Adipocyte (in vitro differentiated cells): ENCODE measurements around the gene SORCS3.

Experiments used
- DNase-seq: peaks from one replicate; pipeline ENCODE4 v3.0.0-alpha.2; 2015; ENCODE audit warnings: low read depth
- H3K27me3 ChIP-seq: replicated peaks from 2 replicates; pipeline ENCODE4 v1.7.0; 2013; ENCODE audit warnings: mild to moderate bottlenecking, low read length, moderate library complexity; ENCODE audit not compliant: control insufficient read depth, insufficient read depth
- H3K36me3 ChIP-seq: 2 replicates; pipeline ENCODE4 v1.7.0; 2013; ENCODE audit warnings: low read length, mild to moderate bottlenecking, moderate library complexity; ENCODE audit not compliant: control insufficient read depth, insufficient read depth, severe bottlenecking
- H3K4me1 ChIP-seq: 2 replicates; pipeline ENCODE4 v1.7.0; 2013; ENCODE audit warnings: mild to moderate bottlenecking, low read length, moderate library complexity; ENCODE audit not compliant: control insufficient read depth, insufficient read depth
- H3K4me3 ChIP-seq: 2 replicates; pipeline ENCODE4 v1.7.0; 2013; ENCODE audit warnings: mild to moderate bottlenecking, low read length, moderate library complexity
- H3K9ac ChIP-seq: 2 replicates; pipeline ENCODE4 v1.7.0; 2013; ENCODE audit warnings: mild to moderate bottlenecking, low read length, moderate library complexity
- H3K9me3 ChIP-seq: 2 replicates; pipeline ENCODE4 v1.7.0; 2013; ENCODE audit warnings: mild to moderate bottlenecking, low read length, moderate library complexity; ENCODE audit not compliant: control insufficient read depth

Gene SORCS3

GRCh38 chr10:104678658-104679057, 37.6 kb downstream of the SORCS3 start:
- peaks cover 2% of the 10 kb centered on the region for H3K9me3 ChIP-seq
- H3K27me3 ChIP-seq: peaks cover 6% of the 10 kb centered on the region
- DNase-seq: no peak
- H3K4me1 ChIP-seq: no peaks in the 10 kb centered on the region
- H3K9ac ChIP-seq: no peak overlapping the region
- no peak overlapping the region for H3K4me3 ChIP-seq
- no peaks in the 10 kb centered on the region for H3K36me3 ChIP-seq

GRCh38 chr10:104680467-104681401, 39.6 kb downstream of the SORCS3 start:
- peak overlapping the region; percentile 59 for H3K4me3 ChIP-seq
- peaks cover 6% of the 10 kb centered on the region for H3K27me3 ChIP-seq
- H3K9me3 ChIP-seq: no peaks in the 10 kb centered on the region
- H3K36me3 ChIP-seq: no peaks in the 10 kb centered on the region
- no peaks in the 10 kb centered on the region for H3K4me1 ChIP-seq
- DNase-seq: no peak
- H3K9ac ChIP-seq: no peak overlapping the region

- Histone ChIP-seq H3K9ac (no peak overlapping the region), H3K4me1 (no peaks in the 10 kb centered on the region), H3K27me3 (peaks cover 6% of the 10 kb centered on the region), H3K4me3 (no peak overlapping the region), H3K36me3 (no peaks in the 10 kb centered on the region), H3K9me3 (no peaks in the 10 kb centered on the region)
- DNase-seq: no peak
These were observed 40.4 kb downstream of the SORCS3 start for GRCh38 chr10:104681485-104681884.

GRCh38 chr10:104683567-104683966, 42.5 kb downstream of the SORCS3 start:
- DNase-seq: no peak
- H3K9ac ChIP-seq: no peak overlapping the region
- no peaks in the 10 kb centered on the region for H3K36me3 ChIP-seq
- H3K4me3 ChIP-seq: no peak overlapping the region
- H3K4me1 ChIP-seq: no peaks in the 10 kb centered on the region
- no peaks in the 10 kb centered on the region for H3K9me3 ChIP-seq
- H3K27me3 ChIP-seq: peaks cover 6% of the 10 kb centered on the region

DNA sequence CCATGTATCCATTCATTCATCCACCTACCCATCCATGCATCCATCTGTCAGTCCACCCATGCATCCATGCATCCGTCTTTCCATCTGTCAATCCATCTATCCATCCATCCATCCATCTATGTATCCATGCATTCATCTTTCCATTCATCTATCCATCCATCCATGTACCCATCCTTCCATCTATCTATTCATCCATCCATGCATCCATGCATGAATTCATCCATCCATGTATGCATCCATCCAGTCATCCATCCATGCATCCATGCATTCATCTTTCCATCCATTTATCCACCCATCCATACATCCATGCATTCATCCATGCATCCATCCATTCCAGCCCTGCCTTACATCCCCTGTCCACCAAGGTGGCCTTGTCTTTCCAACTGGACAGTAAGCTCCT, 45.7 kb downstream of the SORCS3 start:
- no peak overlapping the region for H3K9ac ChIP-seq
- no peaks in the 10 kb centered on the region for H3K4me1 ChIP-seq
- no peak for DNase-seq
- H3K4me3 ChIP-seq: no peak overlapping the region
- H3K27me3 ChIP-seq: peaks cover under 1% of the 10 kb centered on the region
- H3K36me3 ChIP-seq: no peaks in the 10 kb centered on the region
- H3K9me3 ChIP-seq: no peaks in the 10 kb centered on the region

GRCh38 chr10:104688251-104689042, 47.4 kb downstream of the SORCS3 start:
- H3K27me3 ChIP-seq: no peaks in the 10 kb centered on the region
- no peaks in the 10 kb centered on the region for H3K4me1 ChIP-seq
- no peak for DNase-seq
- no peak overlapping the region for H3K4me3 ChIP-seq
- H3K9me3 ChIP-seq: no peaks in the 10 kb centered on the region
- no peaks in the 10 kb centered on the region for H3K36me3 ChIP-seq
- H3K9ac ChIP-seq: no peak overlapping the region

DNA sequence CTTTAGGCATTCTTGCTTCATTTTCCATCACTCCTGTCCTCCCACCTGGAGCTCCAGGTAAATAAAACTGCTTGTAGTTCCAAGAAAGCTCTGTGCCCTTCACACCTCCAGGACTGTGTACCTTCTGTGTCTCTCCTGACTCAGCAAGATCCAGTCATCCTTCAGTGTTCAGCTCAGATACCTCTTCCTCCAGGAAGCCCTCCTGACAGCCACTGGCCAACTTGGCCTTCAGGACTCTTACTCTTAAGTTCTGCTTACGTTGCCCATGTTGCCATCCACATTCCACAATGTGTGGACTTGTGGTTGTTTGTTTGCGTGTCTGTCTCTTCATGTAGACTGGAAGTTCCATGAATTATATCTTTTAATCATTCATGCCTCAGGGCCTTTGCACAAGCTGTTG, 48.0 kb downstream of the SORCS3 start:
- Histone ChIP-seq H3K4me1 (no peaks in the 10 kb centered on the region), H3K27me3 (peaks cover 3% of the 10 kb centered on the region), H3K9me3 (no peaks in the 10 kb centered on the region), H3K9ac (no peak overlapping the region), H3K4me3 (no peak overlapping the region), H3K36me3 (no peaks in the 10 kb centered on the region)
- DNase-seq: no peak

DNA sequence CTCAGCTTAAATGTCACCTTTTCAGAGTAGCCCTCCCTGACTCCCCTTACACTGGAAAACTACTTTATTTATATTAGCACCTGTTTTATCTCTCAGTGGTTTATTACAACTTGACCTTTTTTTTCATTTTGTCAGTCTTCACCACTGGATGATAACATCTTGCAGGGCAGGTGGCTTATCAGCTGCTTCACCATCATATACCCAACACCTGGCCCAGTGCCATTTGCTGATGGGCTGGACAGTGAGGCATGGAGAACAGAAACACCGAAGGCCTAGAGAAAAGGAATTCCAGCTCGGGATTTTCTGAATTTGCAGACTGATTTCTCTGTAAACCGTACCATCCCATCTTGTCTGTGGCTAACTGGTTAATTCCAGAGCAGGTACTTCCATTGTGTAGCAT, 48.5 kb downstream of the SORCS3 start:
- no peak overlapping the region for H3K4me3 ChIP-seq
- H3K9me3 ChIP-seq: no peaks in the 10 kb centered on the region
- peaks cover 3% of the 10 kb centered on the region for H3K27me3 ChIP-seq
- no peak for DNase-seq
- H3K4me1 ChIP-seq: no peaks in the 10 kb centered on the region
- H3K9ac ChIP-seq: no peak overlapping the region
- no peaks in the 10 kb centered on the region for H3K36me3 ChIP-seq

DNA sequence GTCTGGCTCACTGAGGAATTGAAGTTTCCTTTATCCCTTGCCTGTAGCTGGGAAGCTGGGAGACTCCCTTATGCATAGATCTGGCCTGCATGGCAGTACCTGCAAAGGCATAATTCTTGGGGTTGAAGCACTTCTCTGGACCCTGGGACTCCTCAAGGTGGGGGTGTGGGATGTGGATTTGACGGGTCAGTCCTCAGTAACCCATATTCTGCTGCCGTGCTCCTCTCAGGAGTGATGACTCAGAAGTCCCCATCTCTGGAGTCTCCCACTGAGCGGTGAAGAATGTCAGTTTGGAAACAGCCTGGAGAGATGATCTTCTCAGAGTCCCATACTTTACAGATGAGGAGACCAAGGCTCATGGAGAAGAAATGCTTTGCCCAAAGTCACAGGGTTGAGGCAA, 49.0 kb downstream of the SORCS3 start:
- no peaks in the 10 kb centered on the region for H3K9me3 ChIP-seq
- peaks cover 3% of the 10 kb centered on the region for H3K27me3 ChIP-seq
- H3K9ac ChIP-seq: no peak overlapping the region
- H3K36me3 ChIP-seq: no peaks in the 10 kb centered on the region
- no peaks in the 10 kb centered on the region for H3K4me1 ChIP-seq
- no peak overlapping the region for H3K4me3 ChIP-seq
- no peak for DNase-seq

- Histone ChIP-seq H3K9me3 (no peaks in the 10 kb centered on the region), H3K4me1 (no peaks in the 10 kb centered on the region), H3K27me3 (peaks cover 3% of the 10 kb centered on the region), H3K9ac (no peak overlapping the region), H3K36me3 (no peaks in the 10 kb centered on the region), H3K4me3 (no peak overlapping the region)
- DNase-seq: no peak
These were observed 49.9 kb downstream of the SORCS3 start for GRCh38 chr10:104690959-104691358.

GRCh38 chr10:104694074-104694473, 53.0 kb downstream of the SORCS3 start:
- Histone ChIP-seq H3K27me3 (peaks cover 3% of the 10 kb centered on the region), H3K4me1 (no peaks in the 10 kb centered on the region), H3K4me3 (no peak overlapping the region), H3K9ac (no peak overlapping the region), H3K36me3 (no peaks in the 10 kb centered on the region), H3K9me3 (no peaks in the 10 kb centered on the region)
- no peak for DNase-seq
